Effector CD8-positive, alpha-beta T cell (primary cell): Measurements from ENCODE around the gene THRAP3.

Experiments used
- DNase-seq: peaks from one replicate; lab custom pipeline; 2025; lab: John Stamatoyannopoulos, UW

THRAP3 gene

GRCh38 chr1:36301220-36301619, 77.0 kb downstream of the THRAP3 start:
- DNase-seq: no peak

GRCh38 chr1:36303244-36303643, 79.0 kb downstream of the THRAP3 start:
- no peak for DNase-seq

DNA sequence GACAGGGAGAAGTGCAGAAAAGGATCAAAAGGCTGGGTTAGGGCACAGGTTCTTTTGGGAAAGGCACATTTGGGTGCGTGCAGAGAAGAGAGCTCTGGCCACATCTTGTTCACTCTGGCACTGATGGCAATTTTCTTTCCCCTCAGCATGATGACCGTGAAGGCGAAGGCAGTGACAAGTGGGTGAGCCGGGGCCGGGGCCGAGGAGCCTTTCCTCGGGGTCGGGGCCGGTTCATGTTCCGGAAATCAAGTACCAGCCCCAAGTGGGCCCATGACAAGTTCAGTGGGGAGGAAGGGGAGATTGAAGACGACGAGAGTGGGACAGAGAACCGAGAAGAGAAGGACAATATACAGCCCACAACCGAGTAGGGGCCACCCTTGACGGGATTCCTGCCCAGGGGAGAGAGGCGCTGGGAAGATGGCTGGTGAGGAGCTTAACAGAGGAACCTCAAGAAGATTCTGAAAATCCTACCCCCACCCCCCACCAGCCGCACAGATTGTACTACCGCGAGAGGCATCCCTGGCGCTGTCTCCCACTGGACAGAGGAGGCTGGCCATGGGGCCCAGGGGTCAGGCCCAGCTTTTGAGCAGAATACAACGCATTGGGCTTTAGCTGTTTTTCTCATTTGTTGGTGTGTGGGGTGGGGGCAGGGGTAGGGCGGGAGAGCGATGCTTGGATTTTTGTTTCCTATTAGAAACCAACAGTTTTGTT, 79.6 kb downstream of the THRAP3 start:
- DNase-seq: no peak

- DNase-seq: no peak
Observed at GRCh38 chr1:36304521-36304920, 80.3 kb downstream of the THRAP3 start.

GRCh38 chr1:36304970-36305914, 81.0 kb downstream of the THRAP3 start:
- DNase-seq: no peak

DNA sequence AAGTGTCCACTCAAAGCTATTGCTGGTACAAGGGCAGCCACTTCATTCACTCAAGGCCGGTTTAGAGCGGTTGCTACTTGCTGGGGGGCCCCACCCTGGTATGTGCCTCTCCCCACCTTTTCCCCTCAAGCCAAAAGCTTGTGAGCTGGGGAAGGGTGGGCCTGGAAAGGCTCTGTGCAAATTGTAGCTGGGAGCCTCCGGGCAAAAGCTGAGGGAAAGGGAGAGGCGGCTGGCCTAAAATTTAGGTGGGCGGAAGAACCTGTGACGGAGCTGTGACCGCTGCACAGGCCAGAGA, 81.6 kb downstream of the THRAP3 start:
- no peak for DNase-seq

DNA sequence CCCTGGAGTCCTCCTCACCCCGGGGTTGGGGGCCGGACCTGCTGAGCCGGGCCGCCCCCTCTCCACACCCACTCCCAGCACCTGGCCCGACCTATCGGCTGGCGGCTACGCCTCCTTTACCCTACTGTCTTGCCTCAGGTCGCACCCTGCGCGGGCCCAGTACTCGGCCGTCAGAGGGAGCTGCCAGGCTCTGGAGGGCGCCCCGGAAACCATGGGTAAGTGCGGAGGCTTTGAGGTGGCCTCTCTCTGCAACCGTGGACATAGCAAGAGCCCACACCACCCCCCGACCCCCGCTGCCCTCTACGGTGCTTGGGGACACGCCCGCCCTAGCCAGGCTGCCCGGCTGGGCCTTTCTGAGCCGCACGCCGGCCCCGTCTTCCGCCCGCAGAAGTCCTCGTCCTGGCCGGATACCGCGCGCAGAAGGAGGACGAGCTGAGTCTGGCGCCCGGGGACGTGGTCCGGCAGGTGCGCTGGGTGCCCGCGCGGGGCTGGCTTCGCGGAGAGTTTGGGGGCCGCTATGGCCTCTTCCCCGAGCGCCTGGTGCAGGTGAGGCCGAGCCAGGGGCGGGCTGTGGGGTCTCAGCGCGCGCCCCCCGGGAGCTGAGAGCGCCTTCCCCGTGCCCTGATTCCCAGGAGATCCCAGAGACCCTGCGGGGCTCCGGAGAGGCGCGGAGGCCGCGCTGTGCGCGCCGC, 82.1 kb downstream of the THRAP3 start, which contains the start of gene SH3D21:
Gene SH3D21 (plus strand): TSS at position 159 of the 692 bp plus-strand sequence. CDS start 53 bp downstream, at position 212.
- peak; percentile 23 for DNase-seq

GRCh38 chr1:36306902-36307456, 82.7 kb downstream of the THRAP3 start:
- DNase-seq: peak; percentile 89

GRCh38 chr1:36307601-36308330, 83.5 kb downstream of the THRAP3 start:
- DNase-seq: no peak

- DNase-seq: no peak
Observed at GRCh38 chr1:36309397-36309796, 85.2 kb downstream of the THRAP3 start.

DNA sequence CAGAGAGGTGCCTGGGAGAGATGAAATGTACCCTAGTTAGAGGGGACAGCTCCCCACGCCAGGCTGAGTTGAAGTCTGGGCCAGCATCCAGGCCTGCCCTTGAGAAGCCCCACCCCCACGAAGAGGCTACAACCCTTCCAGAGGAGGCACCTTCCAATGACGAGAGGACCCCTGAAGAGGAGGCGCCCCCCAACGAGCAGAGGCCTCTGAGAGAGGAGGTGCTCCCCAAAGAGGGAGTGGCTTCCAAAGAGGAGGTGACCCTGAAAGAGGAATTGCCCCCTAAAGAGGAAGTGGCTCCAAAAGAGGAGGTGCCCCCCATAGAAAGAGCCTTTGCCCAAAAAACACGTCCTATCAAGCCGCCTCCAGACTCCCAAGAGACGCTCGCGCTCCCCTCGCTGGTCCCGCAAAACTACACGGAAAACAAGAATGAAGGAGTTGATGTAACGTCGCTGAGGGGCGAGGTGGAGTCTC, 96.1 kb downstream of the THRAP3 start:
- no peak for DNase-seq

DNA sequence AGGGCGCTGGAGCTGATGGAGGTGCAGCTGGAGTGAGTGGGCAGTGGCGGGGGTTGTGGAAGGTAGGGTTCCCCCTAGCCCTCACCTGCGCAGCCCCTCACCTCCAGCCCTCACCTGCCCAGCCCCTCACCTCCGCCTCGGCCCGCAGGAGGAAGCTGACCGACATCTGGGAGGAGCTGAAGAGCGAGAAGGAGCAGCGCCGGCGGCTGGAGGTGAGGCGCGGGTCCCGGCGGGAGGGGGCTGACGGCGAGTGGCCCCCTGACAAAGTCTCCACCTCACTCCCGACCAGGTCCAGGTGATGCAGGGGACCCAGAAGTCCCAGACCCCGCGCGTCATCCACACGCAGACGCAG, 96.5 kb downstream of the THRAP3 start:
- no peak for DNase-seq

DNA sequence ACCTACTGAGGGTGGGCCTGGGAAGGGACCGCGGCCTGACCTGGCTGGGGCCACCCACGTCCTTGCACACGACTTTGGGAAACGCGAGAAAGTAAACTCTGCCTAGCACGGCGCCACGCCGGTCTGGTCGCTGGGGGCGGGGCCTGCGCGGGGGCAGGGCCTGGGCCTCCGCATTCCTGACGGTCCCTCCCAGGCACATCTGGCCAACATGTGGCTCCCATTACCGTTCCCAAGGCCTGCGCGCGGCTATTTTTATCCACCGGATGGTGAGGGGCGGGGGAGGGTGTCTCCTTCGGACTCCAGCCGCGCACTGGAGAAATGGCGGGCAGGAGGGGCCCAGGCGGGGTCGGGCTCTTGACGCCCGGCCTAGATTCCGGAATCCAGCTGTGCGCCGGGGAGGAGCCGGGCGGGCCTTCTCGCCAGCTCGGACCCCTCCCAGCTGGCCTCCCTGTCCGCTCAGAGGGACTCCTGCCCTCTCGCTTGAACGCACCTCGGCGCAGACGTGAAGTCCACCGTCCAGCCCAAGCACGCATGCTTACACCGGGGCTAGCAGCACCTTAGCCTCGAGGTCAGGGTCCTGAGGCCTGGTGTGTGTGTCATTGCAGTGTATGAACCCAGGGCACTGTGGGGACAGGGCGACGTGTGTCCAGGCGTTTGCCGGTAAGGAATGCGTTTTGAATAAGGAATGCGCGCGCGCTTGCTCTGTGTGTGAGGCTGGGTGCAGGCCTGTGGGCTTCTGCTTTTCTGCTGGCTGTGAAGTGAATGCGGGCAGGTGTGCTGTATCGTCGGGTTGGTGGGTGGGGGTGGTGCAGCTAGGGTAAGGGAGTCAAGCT, 97.1 kb downstream of the THRAP3 start:
- DNase-seq: no peak

- DNase-seq: no peak
Observed at GRCh38 chr1:36322041-36322785, 98.0 kb downstream of the THRAP3 start.

- no peak for DNase-seq
Observed at GRCh38 chr1:36322786-36323635, 98.8 kb downstream of the THRAP3 start.

DNA sequence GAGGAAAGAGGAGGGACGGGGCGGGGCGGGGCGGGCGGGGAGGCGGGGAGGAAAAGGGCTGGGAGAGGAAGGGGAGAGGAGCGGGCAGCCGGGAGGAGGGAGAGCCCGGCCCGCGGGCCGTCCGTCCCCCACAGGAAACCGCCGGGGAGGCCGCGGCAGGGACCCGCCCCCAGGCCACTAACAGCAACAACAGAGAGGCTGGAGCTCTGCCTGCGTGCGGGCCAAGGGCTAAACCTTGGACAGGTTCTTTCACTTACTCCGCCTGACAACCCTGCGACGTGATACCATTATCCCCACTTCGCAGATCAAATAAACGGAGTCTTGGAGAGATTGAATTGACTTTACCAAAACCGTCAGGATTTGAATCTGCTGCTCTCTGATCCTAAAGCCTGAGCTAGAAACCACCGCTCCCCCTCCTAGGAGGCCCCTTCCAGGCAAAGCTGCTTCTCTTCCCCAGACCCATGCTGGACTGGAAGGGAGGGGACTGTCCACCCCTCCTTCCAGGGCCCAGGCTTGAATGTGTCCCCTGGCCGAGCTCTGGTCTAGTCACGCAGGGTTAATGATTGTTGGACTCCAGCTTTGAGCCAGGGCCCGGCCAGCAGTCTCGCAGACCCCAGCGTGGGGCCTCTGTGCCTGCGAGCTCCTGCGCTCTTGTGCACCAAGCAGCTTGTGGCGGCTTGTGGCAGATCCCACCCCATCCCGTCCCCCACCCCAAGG, 99.6 kb downstream of the THRAP3 start, which contains the start of gene EVA1B:
Gene EVA1B (minus strand): TSS at position 10 of the 717 bp plus-strand sequence. CDS start 608 bp downstream, outside the sequence.
- no peak for DNase-seq

GRCh38 chr1:36324353-36324703, 100.1 kb downstream of the THRAP3 start:
- DNase-seq: no peak

DNA sequence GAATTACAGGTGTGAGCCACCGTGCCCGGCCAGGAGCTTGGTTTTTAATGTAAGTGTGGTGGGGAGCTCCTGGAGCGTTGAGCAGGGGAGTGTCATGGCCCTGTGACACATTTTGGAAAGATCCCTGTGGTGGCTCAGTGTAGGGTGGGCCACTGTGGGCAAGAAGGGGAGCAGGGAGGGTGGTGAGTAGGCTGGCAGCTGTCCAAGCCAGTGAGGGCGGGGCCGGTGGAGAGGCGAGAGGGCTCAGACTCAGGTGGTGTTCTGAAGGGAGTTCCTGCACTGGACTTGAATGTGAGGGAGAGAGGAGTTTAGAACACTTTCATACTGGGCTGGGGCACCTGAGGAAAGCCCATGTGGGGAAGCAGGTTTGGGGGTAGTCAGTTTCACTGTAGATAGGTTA, 102.3 kb downstream of the THRAP3 start:
- no peak for DNase-seq
